Measurements from ENCODE around the gene RDH13.

Gene RDH13

DNA sequence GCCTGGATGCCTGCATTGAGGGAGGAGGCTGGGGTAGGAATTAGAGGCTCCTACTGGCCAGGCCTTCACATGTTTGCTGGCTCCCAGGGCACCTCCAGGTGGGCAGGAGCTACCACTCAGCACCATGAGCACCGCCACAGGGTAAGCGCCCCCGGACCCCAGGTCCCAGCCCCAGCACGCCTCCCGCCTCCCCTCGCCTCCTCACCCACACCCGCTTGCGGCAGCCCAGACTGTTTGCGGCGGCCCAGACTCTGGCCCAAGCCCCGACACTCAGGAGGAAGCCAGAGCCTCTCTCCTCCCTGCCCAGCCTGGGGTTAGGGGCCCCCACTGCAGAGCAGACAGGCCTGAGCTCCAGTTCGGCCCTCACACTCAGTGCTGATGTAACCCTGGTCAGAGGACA, 13.4 kb upstream of the RDH13 start:
- Histone ChIP-seq H3K9me3 (peaks cover 0 to 12% (median 12%) of the 10 kb centered on the region in 3 donors), H3K4me1 (peaks cover 0 to 17% (median 8%) of the 10 kb centered on the region in 4 donors), H3K27me3 (peaks cover 3 to 63% of the 10 kb centered on the region in 2 donors), H3K4me3 (no peak overlapping the region), H3K27ac (no peak overlapping the region), H3K36me3 (no peaks in the 10 kb centered on the region)
- TF ChIP-seq, protein P1, sequence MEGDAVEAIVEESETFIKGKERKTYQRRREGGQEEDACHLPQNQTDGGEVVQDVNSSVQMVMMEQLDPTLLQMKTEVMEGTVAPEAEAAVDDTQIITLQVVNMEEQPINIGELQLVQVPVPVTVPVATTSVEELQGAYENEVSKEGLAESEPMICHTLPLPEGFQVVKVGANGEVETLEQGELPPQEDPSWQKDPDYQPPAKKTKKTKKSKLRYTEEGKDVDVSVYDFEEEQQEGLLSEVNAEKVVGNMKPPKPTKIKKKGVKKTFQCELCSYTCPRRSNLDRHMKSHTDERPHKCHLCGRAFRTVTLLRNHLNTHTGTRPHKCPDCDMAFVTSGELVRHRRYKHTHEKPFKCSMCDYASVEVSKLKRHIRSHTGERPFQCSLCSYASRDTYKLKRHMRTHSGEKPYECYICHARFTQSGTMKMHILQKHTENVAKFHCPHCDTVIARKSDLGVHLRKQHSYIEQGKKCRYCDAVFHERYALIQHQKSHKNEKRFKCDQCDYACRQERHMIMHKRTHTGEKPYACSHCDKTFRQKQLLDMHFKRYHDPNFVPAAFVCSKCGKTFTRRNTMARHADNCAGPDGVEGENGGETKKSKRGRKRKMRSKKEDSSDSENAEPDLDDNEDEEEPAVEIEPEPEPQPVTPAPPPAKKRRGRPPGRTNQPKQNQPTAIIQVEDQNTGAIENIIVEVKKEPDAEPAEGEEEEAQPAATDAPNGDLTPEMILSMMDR (IDR thresholded peaks at IDR 0.05): no peak
- intact Hi-C loops (cut with DNase I; ENCODE audit: low total_unique reads): no loop called here
- no peak for DNase-seq

DNA sequence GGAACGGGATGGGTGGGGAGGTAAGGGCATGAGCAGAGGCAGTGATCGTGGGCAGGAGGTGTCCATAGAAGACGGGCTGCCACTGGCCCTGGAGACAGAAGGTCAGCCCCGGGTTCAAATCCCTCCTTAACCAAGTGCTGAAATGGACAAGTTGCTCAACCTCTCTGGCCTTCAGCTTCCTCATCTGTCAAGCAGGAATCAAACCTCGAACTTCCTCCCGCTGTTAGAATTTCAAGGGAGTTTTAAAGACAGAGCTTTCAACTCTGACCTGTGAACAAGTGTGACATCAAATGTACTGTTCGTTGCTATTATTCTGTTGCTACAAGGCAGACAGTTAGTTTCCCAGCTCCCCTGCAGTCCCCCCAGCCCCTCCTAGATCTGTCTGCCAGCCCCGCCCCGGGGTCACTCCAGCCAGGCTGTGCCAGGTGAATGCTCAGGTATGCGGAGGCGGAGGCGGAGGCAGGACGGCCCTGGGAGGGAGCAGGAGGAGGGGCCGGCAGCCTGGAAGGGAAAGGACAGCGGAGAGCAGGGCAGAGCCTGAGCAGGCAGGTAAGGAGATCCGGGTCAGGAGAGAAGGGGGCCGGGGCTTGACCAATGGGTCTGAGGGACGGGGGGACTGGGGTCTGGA, 12.5 kb upstream of the RDH13 start, which contains the start of gene EPS8L1:
TSS of gene EPS8L1 (plus strand) at position 499 of the 628 bp plus-strand sequence. CDS start 576 bp downstream, outside the sequence.
- H3K27me3 ChIP-seq: peaks cover 0 to 63% of the 10 kb centered on the region in 2 donors
- intact Hi-C loops (cut with DNase I; ENCODE audit: low total_unique reads): no loop called here
- H3K27ac ChIP-seq: no peak within 1 kb of the TSS
- no peak for DNase-seq
- no peak within 1 kb of the TSS for H3K4me3 ChIP-seq
- H3K9me3 ChIP-seq: peaks cover 0 to 12% (median 12%) of the 10 kb centered on the region in 3 donors
- TF ChIP-seq, protein P1 (IDR thresholded peaks at IDR 0.05): no peak
- no peaks in the 10 kb centered on the region for H3K36me3 ChIP-seq
- H3K4me1 ChIP-seq: peaks cover 0 to 13% (median 1%) of the 10 kb centered on the region in 4 donors

DNA sequence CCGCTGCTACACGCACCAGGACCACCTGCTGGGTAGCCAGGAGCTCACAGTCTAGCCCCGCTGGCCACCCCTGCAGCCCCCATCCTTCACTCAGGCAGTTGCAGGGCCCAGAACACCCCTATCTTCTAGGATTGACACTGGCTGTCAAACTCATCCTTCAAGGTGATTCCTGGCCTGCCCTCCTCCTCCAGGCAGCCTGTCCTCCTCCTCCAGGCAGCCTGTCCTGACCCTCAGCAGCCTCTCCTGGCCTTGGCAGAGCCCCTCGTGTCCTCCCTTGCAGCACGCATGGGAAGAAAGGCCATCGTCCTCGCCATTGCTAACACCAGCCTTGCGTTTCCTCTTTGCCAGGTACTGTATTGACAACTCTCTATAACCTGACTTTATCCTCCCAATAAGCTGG, 9.0 kb upstream of the RDH13 start:
- DNase-seq: no peak
- peaks cover 0 to 51% of the 10 kb centered on the region in 2 donors for H3K27me3 ChIP-seq
- intact Hi-C loops (cut with DNase I; ENCODE audit: low total_unique reads): no loop called here
- H3K4me1 ChIP-seq: peaks cover 0 to 13% (median 0%) of the 10 kb centered on the region in 4 donors
- H3K9me3 ChIP-seq: peaks cover 0 to 12% (median 12%) of the 10 kb centered on the region in 3 donors
- H3K4me3 ChIP-seq: no peak overlapping the region
- TF ChIP-seq, protein P1 (IDR thresholded peaks at IDR 0.05): no peak
- H3K27ac ChIP-seq: no peak overlapping the region
- H3K36me3 ChIP-seq: no peaks in the 10 kb centered on the region

DNA sequence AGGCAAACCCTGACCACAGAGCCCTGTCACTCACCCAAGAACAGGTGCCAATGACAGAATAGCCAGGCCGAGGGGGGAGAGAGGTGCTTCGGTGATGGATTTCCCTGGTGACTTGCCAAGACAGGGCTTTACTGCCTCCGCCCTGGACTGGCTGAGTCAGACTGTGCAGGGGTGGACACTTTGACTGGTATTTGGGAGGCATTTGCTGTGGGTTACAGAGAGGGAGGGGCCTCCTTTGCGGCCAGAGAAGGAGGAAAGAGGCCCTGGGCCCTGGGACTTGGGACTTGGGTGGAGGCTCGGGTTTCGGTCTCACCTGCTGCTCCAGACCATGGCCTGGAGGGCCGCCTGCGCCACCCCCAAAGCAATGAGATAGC, 8.2 kb upstream of the RDH13 start:
- intact Hi-C loops (cut with DNase I; ENCODE audit: low total_unique reads): no loop called here
- H3K27me3 ChIP-seq: peaks cover 0 to 43% of the 10 kb centered on the region in 2 donors

DNA sequence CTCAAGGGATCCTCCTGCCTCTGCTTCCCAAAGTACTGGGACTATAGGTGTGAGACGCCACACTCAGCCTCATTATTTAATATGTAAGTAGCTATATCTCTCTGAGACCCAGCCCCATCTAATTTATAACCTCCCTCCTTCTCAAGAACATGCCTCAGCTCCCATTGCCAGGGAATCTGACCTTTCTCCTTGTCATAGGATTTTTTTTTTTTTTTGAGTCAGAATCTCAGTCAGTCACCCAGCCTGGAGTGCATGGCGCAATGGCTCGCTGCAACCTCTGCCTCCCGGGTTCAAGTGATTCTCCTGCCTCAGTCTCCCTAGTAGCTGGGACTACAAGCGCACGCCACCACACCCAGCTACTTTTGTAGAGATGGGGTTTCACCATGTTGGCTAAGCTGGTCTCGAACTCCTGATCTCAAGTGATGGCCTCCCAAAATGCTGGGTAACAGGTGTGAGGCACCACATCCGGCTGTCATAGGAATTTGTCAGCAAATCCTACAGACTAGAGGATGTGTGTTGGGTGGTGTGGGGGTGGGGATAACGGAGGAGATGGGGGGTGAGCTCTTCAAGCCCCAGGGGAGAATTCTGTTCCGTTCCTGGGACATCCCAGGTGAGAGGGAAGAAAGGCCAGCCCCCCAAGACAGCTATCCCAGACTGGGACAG, 7.6 kb upstream of the RDH13 start:
- Histone ChIP-seq H3K9me3 (peaks cover 0 to 12% (median 12%) of the 10 kb centered on the region in 3 donors), H3K4me1 (peaks cover 0 to 13% (median 0%) of the 10 kb centered on the region in 4 donors), H3K4me3 (no peak overlapping the region), H3K27me3 (peaks cover 0 to 41% of the 10 kb centered on the region in 2 donors), H3K27ac (no peak overlapping the region), H3K36me3 (no peaks in the 10 kb centered on the region)
- no peak for DNase-seq
- TF ChIP-seq, protein P1 (IDR thresholded peaks at IDR 0.05): no peak
- intact Hi-C loops (cut with DNase I; ENCODE audit: low total_unique reads): no loop called here

More for the DNA sequence above, 8.2 kb upstream of the RDH13 start:
- Histone ChIP-seq H3K27ac (no peak overlapping the region), H3K36me3 (no peaks in the 10 kb centered on the region), H3K9me3 (peaks cover 0 to 12% (median 12%) of the 10 kb centered on the region in 3 donors), H3K4me3 (no peak overlapping the region), H3K4me1 (peaks cover 0 to 13% (median 0%) of the 10 kb centered on the region in 4 donors)
- no peak for DNase-seq
- TF ChIP-seq, protein P1 (IDR thresholded peaks at IDR 0.05): no peak

Measured in tibial artery (tissue), 4 donors.